Activated naive CD4-positive, alpha-beta T cell treated with anti-CD3 and anti-CD28 coated beads, Interleukin-2, amount 50 U/mL, for 24 hours (primary cell): Measurements from ENCODE around the gene TAF7.

Experiments
- H3K27ac Mint-ChIP-seq: one replicate; pipeline ENCODE4 v1.8.0; 2021; ENCODE audit warnings: mild to moderate bottlenecking, mixed read lengths
- H3K27me3 Mint-ChIP-seq: one replicate; pipeline ENCODE4 v1.8.0; 2021; ENCODE audit warnings: mixed read lengths
- H3K36me3 Mint-ChIP-seq: one replicate; pipeline ENCODE4 v1.8.0; 2021; ENCODE audit warnings: mixed read lengths
- H3K4me1 Mint-ChIP-seq: one replicate; pipeline ENCODE4 v1.8.0; 2021; ENCODE audit warnings: mixed read lengths
- H3K4me3 Mint-ChIP-seq: one replicate; pipeline ENCODE4 v1.8.0; 2021; ENCODE audit warnings: mild to moderate bottlenecking, mixed read lengths
- H3K9me3 Mint-ChIP-seq: one replicate; pipeline ENCODE4 v1.8.0; 2021; ENCODE audit warnings: mixed read lengths

The TAF7 gene

DNA sequence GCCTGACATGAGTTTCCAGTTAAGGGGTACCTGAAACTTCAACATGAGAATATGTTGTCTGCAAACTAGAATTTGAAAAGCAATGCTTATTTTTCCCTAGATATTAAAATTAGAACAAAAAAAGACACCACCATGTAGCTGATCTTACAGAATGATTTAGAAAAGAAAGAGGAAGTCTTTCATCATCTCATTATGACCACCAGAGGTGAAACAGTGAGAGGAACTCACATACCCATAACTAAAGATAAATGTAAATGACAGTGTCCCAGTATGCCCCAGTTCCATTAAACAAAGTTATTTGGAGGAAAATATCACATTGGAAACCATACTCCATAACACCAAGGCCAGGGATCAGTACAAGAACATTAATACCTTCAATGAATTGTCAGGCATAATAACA, 6.9 kb downstream of the TAF7 start:
- Mint-ChIP-seq H3K4me3 (no peak overlapping the region), H3K4me1 (peaks cover 12% of the 10 kb centered on the region), H3K36me3 (peaks cover 51% of the 10 kb centered on the region), H3K27ac (no peak overlapping the region), H3K9me3 (peaks cover 33% of the 10 kb centered on the region), H3K27me3 (no peaks in the 10 kb centered on the region)

GRCh38 chr5:141306630-141307029, 14.0 kb downstream of the TAF7 start:
- no peaks in the 10 kb centered on the region for H3K4me1 Mint-ChIP-seq
- H3K4me3 Mint-ChIP-seq: no peak overlapping the region
- no peak overlapping the region for H3K27ac Mint-ChIP-seq
- no peaks in the 10 kb centered on the region for H3K27me3 Mint-ChIP-seq
- H3K9me3 Mint-ChIP-seq: peaks cover 22% of the 10 kb centered on the region
- peaks cover 34% of the 10 kb centered on the region for H3K36me3 Mint-ChIP-seq

- Mint-ChIP-seq H3K4me3 (no peak within 1 kb of the TSS), H3K27me3 (no peaks in the 10 kb centered on the region), H3K36me3 (peaks cover 33% of the 10 kb centered on the region), H3K4me1 (no peaks in the 10 kb centered on the region), H3K9me3 (peaks cover 24% of the 10 kb centered on the region), H3K27ac (no peak within 1 kb of the TSS)
Observed at GRCh38 chr5:141303756-141304155, 16.8 kb downstream of the TAF7 start, which contains the start of gene SLC25A2. TSS of gene SLC25A2 (minus strand) at chr5:141304049. CDS start at chr5:141303865, 184 bp downstream.

GRCh38 chr5:141298376-141298775, 22.2 kb downstream of the TAF7 start:
- H3K27me3 Mint-ChIP-seq: no peaks in the 10 kb centered on the region

GRCh38 chr5:141272906-141273305, 47.7 kb downstream of the TAF7 start:
- Mint-ChIP-seq H3K27me3 (no peaks in the 10 kb centered on the region), H3K9me3 (peaks cover 29% of the 10 kb centered on the region), H3K4me1 (no peaks in the 10 kb centered on the region), H3K36me3 (peaks cover 20% of the 10 kb centered on the region), H3K4me3 (no peak overlapping the region), H3K27ac (no peak overlapping the region)

More at GRCh38 chr5:141298376-141298775, 22.2 kb downstream of the TAF7 start:
- Mint-ChIP-seq H3K9me3 (peaks cover 29% of the 10 kb centered on the region), H3K4me1 (no peaks in the 10 kb centered on the region), H3K27ac (no peak overlapping the region), H3K4me3 (no peak overlapping the region), H3K36me3 (peaks cover 46% of the 10 kb centered on the region)

DNA sequence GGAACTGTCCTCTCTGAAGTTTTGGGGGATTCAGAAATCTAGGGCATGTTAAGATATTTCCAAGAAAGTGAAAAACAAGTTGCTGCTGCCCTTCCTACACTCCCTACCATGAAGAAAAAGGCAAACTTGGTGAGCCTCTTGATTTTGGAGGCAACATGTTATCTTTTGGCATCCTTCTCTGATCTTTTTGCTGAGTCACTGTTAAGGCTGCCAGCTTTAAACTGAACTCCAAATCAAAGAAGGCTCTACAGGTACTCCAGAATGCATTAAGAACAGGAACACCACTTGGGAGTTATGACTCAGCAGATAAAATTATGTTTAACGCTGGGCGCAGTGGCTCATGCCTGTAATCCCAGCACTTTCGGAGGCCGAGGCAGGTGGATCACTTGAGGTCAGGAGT, 51.4 kb downstream of the TAF7 start:
- H3K9me3 Mint-ChIP-seq: peaks cover 36% of the 10 kb centered on the region

More for the DNA sequence above, 51.4 kb downstream of the TAF7 start:
- Mint-ChIP-seq H3K27me3 (no peaks in the 10 kb centered on the region), H3K4me1 (no peaks in the 10 kb centered on the region), H3K36me3 (peaks cover 38% of the 10 kb centered on the region), H3K27ac (no peak overlapping the region), H3K4me3 (no peak overlapping the region)
